GM10248 (cell line): Measurements from ENCODE around the gene CSF1R.

Experiments used
- CTCF ChIA-PET: fragments of 300-600 bp; sonication (Branson Sonifier 250); formaldehyde crosslinking; extraction: SDS; loops from one replicate; lab custom pipeline; 2021; ENCODE audit warnings: antibody characterized with exemption; lab: Yijun Ruan, JAX
- POLR2A ChIA-PET: fragments of 350-650 bp; sonication (Branson Sonifier 250); formaldehyde crosslinking; extraction: SDS; loops from one replicate; lab custom pipeline; 2020; ENCODE audit warnings: antibody characterized with exemption; lab: Yijun Ruan, JAX
- DNase-seq: peaks from one replicate; pipeline ENCODE4 v3.0.0; 2012; ENCODE audit errors: extremely low spot score
- CTCF ChIP-seq: IDR thresholded peaks from 2 replicates; pipeline ENCODE4 v1.5.1; 2012; ENCODE audit warnings: mild to moderate bottlenecking, low read depth; ENCODE audit errors: extremely low read depth, missing control alignments, control extremely low read depth

CSF1R gene

GRCh38 chr5:150126199-150126920, 40.0 kb upstream of the CSF1R start:
- ChIA-PET POLR2A (interaction anchor here (0.6 kb wide), 1 partner anchor 66 kb away, joined by 3 read pairs; no protein-coding TSS in a partner anchor), CTCF (interaction anchor here (1.0 to 2.9 kb wide), 3 partner anchors 49 to 106 kb away, joined by 3 to 15 read pairs (median 4); no protein-coding TSS in a partner anchor)

GRCh38 chr5:150125334-150125733, 39.0 kb upstream of the CSF1R start:
- POLR2A ChIA-PET, result no interaction called here
- no peak for DNase-seq
- CTCF ChIA-PET, result interaction anchor here (1.2 to 2.9 kb wide), 4 partner anchors 9 to 107 kb away, joined by 3 to 15 read pairs (median 3); no protein-coding TSS in a partner anchor
- no peak for TF ChIP-seq CTCF

More at GRCh38 chr5:150126199-150126920, 40.0 kb upstream of the CSF1R start:
- no peak for DNase-seq
- TF ChIP-seq CTCF, result no peak

- ChIA-PET POLR2A (no interaction called here), CTCF (interaction anchor here (1.2 to 2.9 kb wide), 3 partner anchors 10 to 94 kb away, joined by 3 to 15 read pairs (median 3); no protein-coding TSS in a partner anchor)
- TF ChIP-seq CTCF, result no peak
- DNase-seq, result no peak
Measured at GRCh38 chr5:150124596-150124995, 38.2 kb upstream of the CSF1R start.

- ChIA-PET CTCF (interaction anchor here (1.0 to 2.6 kb wide), 5 partner anchors 10 to 107 kb away, joined by 3 to 20 read pairs (median 5); no protein-coding TSS in a partner anchor), POLR2A (no interaction called here)
- TF ChIP-seq CTCF, result no peak
Measured at GRCh38 chr5:150124111-150124557, 37.8 kb upstream of the CSF1R start.

GRCh38 chr5:150123542-150123941, 37.2 kb upstream of the CSF1R start:
- DNase-seq, result no peak
- ChIA-PET CTCF (interaction anchor here (1.0 to 2.6 kb wide), 5 partner anchors 11 to 107 kb away, joined by 3 to 20 read pairs (median 5); no protein-coding TSS in a partner anchor), POLR2A (no interaction called here)
- no peak for TF ChIP-seq CTCF

More at GRCh38 chr5:150124111-150124557, 37.8 kb upstream of the CSF1R start:
- DNase-seq, result no peak

GRCh38 chr5:150122536-150123481, 36.5 kb upstream of the CSF1R start:
- CTCF ChIA-PET, result interaction anchor here (1.0 to 4.4 kb wide), 13 partner anchors 8 to 262 kb away, joined by 3 to 20 read pairs (median 4); no protein-coding TSS in a partner anchor
- POLR2A ChIA-PET, result no interaction called here
- TF ChIP-seq CTCF, result no peak
- DNase-seq, result no peak
